HG03060 (cell line): Measurements from ENCODE around the gene TMEM132E.

Source experiments
- ATAC-seq: cut with Tn5 transposase; IDR thresholded peaks from one replicate; pipeline ENCODE4 v1.9.1; 2021; ENCODE audit warnings: low read depth, moderate number of reproducible peaks; ENCODE audit not compliant: unreplicated experiment

TMEM132E gene

GRCh38 chr17:34654276-34654880 lies 75.0 kb downstream of the TMEM132E start:
- ATAC-seq: no peak

- ATAC-seq: no peak
Measured at GRCh38 chr17:34654881-34655276, 75.5 kb downstream of the TMEM132E start.

- no peak for ATAC-seq
Measured at GRCh38 chr17:34656801-34657200, 77.4 kb downstream of the TMEM132E start.

GRCh38 chr17:34658811-34659560 lies 79.6 kb downstream of the TMEM132E start:
- ATAC-seq: no peak

- no peak for ATAC-seq
Measured at GRCh38 chr17:34663714-34664113, 84.3 kb downstream of the TMEM132E start.

GRCh38 chr17:34665150-34665806 lies 85.9 kb downstream of the TMEM132E start:
- ATAC-seq: no peak

DNA sequence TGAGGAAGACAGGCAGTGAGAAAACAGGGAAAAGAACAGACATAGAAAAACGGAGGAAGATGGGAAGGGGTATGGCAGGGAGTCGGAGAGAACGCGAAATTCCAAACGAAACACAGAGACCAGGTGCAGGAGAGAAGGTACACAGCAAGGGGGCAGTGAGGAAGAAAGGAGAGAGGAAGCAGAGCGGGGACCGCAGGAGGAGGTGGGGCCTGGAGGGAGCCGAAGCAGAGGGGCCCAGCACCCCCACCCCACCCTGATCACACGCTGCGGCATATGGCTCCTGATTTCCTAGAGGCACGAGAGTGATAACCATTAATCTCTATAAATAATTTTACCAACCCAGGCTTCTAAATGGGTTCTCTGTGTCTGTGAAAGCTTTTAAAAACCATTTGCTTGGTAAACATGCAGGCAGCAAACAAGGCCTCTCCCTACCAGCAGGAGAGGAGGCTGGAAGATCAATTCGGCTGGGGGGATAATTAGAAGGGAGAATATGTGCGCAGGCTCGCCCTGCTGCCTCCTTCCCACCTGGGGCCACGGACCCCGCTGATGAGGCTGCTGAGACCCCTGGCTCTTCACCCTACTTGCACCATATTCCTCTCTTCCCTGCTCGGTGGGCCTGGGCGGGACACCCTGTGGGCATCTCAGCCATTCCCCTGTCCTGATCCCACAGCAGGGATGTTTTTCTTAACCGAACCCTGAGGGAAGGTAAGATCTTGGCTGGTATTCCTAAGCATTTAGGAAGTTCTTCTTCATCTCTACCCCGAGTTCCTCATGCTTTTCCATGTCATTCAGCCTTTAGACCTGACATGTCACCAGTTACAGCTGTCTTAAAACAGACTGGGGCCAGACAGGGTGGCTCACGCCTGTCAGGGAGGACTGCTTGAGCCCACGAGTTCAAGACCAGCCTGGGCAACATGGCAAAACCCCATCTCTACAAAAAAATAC lies 86.7 kb downstream of the TMEM132E start:
- no peak for ATAC-seq

DNA sequence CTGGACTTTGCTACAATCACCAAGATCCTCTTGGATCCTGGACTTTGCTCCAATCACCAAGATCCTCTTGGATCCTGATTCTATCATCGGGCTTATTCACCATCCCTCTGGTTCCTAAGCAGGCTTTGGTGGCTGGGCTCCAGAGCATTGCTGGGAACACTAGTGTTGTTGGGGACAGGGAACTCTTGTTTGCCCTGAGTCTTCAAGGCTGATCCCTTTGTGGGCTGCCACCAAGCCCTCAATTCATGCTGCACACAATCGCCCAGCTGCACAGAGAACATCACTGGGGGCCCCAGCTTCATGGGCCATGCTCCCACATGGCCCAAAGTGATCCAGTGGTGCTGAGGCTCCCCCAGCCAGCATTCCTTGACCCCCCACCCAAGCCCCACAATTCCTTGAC lies 88.3 kb downstream of the TMEM132E start:
- no peak for ATAC-seq

DNA sequence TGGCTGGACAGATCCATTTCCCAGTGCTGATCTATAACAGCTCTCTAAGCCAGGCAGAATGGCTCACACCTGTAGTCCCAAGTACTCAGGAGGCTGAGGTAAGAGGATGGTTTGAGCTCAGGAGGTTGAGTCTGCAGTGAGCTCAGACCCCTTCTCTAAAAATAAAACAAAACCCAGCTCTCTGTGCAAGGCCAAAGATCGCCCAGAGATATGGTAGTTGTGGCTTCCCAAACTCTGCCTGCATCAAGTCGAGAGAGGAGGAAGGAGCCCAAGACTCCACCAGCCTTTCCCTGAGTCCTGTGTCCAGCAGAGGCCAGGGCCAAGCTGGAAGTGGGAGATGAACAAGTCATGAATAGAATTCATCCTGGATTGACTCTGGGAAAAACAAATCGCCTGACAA lies 88.8 kb downstream of the TMEM132E start:
- ATAC-seq: no peak

- no peak for ATAC-seq
Measured at GRCh38 chr17:34669511-34669910, 90.1 kb downstream of the TMEM132E start.

GRCh38 chr17:34670618-34671017 lies 91.2 kb downstream of the TMEM132E start:
- ATAC-seq: no peak

DNA sequence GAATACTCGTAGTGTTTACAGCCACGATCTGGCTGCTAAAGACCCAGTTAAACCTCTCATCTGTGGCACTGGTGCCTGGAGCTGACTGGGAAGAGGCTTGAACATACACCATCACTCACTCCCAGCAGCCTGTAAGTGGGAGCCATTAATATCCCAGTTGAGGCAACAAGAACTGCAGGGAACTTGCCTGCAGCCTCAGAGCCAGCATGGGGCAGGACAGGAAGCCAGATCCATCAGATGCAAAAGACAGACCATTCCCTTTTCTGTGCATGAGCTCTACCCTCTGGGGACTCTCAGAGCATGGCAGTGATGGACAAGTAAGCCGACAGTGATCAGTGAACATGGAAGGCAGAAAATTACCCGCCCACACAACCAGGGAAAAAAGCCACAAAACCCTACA lies 91.8 kb downstream of the TMEM132E start:
- no peak for ATAC-seq

DNA sequence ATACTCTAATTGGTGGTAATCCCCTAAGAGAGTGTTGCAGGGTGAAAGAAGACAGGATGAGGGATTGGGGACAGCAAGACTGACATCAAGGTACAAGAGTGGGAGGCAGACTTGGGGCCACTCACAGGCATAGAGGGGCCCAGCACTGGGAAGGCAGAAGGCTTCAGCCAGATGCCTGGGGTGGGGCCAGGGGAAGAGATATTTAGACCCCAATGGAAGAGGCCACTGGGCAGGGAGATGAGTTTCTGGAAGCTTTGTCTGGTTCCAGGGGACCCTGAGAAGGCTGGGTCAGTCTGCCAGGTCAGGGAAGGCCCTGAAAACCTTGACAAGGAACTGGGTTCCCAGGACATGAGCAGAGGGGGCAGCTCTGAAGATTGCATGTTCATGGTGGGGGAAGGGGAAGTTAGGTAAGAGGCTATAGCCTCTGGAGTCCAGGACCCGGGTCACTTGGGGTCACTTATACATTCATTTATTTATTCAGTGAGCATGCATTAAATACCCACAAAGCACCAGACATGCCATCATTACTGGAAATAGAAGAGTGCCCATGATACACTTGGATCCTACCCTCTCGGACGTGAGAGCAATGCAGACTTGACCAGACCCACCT lies 92.9 kb downstream of the TMEM132E start:
- no peak for ATAC-seq

DNA sequence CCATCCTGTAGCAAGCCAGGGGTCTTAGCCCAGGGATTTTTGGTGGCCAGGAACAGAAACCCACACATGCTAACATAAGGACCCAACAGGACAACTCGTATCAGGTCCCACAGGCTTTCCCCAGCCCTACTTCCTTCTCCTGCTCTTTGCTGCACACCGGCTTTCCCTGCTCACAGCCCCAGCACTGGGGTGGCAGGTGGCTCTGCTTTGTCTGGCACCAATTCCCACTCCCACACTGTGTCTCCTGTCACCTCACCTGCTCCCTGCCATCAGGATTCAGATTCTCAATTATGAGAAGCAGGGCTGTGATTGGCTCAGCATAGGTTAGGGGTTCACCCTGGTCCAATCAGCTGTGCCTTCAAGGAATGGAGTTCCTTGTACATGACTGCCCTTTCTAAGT lies 94.1 kb downstream of the TMEM132E start:
- no peak for ATAC-seq

DNA sequence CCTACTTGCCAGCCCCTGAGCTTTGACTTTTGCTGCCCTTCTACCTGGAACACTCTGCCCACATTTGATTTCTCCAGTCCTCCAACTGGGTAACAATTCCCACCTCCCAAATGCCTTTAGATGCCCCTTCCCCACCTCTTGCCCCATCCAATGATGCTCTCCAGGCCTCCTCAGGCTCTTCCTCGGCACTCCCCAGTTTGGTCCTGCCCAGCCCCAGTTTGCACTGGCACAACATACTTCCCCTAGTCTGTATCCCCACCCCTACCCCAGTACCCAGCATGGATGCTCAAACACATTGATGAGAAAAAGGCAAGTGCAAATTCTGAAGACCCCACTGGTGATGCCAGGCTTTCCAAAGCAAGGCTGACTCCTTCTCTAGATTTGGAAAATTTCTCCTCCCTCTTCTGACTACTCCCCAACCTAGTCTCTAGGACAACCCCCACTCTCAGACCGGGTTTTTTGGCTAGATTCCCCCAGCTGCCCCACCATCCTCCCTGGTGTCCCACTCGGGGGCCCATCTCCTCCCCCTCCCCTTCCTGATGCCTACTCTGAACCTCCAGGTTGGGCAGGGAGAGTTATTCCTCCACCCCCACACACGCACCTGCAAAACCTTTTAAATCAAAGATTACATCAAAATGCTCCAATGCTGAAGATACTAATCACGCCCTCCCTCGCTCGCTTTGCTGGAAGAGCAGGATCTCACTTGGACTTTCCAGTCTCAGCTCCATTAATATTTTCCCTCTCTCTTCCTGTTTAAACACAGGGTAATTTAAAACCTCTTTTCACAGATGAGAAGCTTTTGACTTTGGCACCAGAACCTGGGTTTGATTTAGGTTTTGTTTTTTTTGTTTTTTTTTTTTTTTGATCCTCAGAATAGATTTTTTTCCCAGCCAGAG lies 94.9 kb downstream of the TMEM132E start:
- ATAC-seq: no peak

- no peak for ATAC-seq
Measured at GRCh38 chr17:34675143-34675542, 95.8 kb downstream of the TMEM132E start.

DNA sequence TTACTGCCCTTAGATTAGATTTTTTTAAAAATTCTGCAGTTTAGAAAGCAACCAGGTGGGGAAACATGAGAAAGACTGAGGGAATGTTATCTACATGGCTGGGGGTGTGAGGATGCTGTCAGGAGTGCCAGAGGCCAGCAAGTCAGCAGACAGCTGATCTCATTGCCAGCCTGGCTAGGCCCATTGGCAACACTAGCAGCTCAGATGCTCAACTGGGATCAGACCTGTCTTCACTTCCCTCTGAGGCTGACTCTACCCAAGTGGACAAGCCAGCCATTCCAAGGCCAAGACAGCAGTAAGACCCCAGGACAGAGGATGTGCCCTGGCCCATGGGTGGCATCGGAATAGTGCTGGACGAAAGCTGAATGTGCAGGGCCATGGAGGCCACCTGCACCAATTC lies 96.2 kb downstream of the TMEM132E start:
- ATAC-seq: no peak

- ATAC-seq: no peak
Measured at GRCh38 chr17:34680151-34680550, 100.8 kb downstream of the TMEM132E start.

- no peak for ATAC-seq
Measured at GRCh38 chr17:34682305-34682704, 102.9 kb downstream of the TMEM132E start.
